Right lobe of liver (tissue), 6 donors: ENCODE results near the gene IGFALS. TPM values are rescaled to one million over a fixed set of nuclear protein-coding genes. Genes with fewer than 3 reads are reported as not detected.

Experiments
- ATAC-seq, 4 donors: fragments of 200-7000 bp; cut with Tn5 transposase; one replicate each; pipeline ENCODE4 v1.9.1; 2020; ENCODE audit warnings: mild to moderate bottlenecking in 4 of 4, moderate library complexity in 4 of 4
- DNase-seq, 3 donors: peaks; one replicate each; pipeline ENCODE4 v3.0.0-alpha.2; 2020
- H3K27ac ChIP-seq, 3 donors: fragments of 200-600 bp; one replicate each; pipeline ENCODE4 v1.8.0; 2022
- H3K27me3 ChIP-seq, 2 donors: fragments of 200-600 bp; one replicate each; pipeline ENCODE4 v1.8.0; 2022
- H3K36me3 ChIP-seq, 4 donors: fragments of 200-600 bp; sonication (generic) in 1 of 4; one replicate each; pipeline versions ENCODE4 v1.5.1 to v1.8.0; 2017 to 2022; ENCODE audit warnings: control low read depth in 1 of 4
- H3K4me1 ChIP-seq, 4 donors: fragments of 200-600 bp; sonication (generic) in 1 of 4; one replicate each; pipeline versions ENCODE4 v1.5.1 to v1.8.0; 2017 to 2022; ENCODE audit warnings: control low read depth in 1 of 4
- H3K4me3 ChIP-seq, 3 donors: fragments of 200-600 bp; one replicate each; pipeline ENCODE4 v1.8.0; 2022
- H3K9me3 ChIP-seq, 4 donors: fragments of 200-600 bp; sonication (generic) in 1 of 4; one replicate each; pipeline versions ENCODE4 v1.5.1 to v1.8.0; 2017 to 2022; ENCODE audit warnings: control low read depth in 1 of 4
- POLR2A ChIP-seq: fragments of 450-650 bp; IDR thresholded peaks from one replicate; pipeline ENCODE4 v1.6.1; 2017; ENCODE audit warnings: antibody characterized with exemption, mild to moderate bottlenecking
- WGBS: methylation state at CpG from one replicate; pipeline ENCODE4 v1.1.6; 2018; ENCODE audit warnings: low coverage, low lambda C conversion rate; ENCODE audit not compliant: insufficient coverage; ENCODE audit errors: missing lambda C conversion rate; 5-methylcytosine and 5-hydroxymethylcytosine counted together
- intact Hi-C, 2 donors: fragments of 100-400 bp; cut with DNase I; formaldehyde crosslinking; loops; one replicate each; pipeline versions ENCODE4 v1.11.2 to v1.14.1; 2022
- long read RNA-seq: library from polyadenylated mRNA; unstranded; transcript quantifications from one replicate; pipeline ENCODE4 v2.0.0, GENCODE V29; 2019
- total RNA-seq, 6 experiments: library from RNA; depleted of rRNA in 2 of 6; stranded (reverse); fragments of >200 nt in 2 of 6; fragmentation: NEBNext Ultra II Directional in 3 of 6; extraction: Animal tissue kit (Norgen Biotek cat#: 25700) in 3 of 6; gene quantifications; one replicate each; pipeline versions ENCODE4 v1.1.0 to v1.2.4, GENCODE V29; 2016 to 2023
- TF ChIP-seq, protein P1 (sequence below), 4 donors: fragments of 200-600 bp in 3 of 4; fragments of 450-650 bp in 1 of 4; IDR thresholded peaks; one replicate each; pipeline versions ENCODE4 v1.5.1 to v1.8.0; 2016 to 2022; ENCODE audit warnings: antibody characterized with exemption in 4 of 4, mild to moderate bottlenecking in 2 of 4
- donor health status: DM: no; HTN: yes; CAD: no.
- donor health status: DM: no; HTN: no; CAD: no.
- donor health status: DM: no; HTN: no; CAD: no.
- donor health status: DM: no; HTN: yes; CAD: no.
- donor health status: DM: no; HTN: yes; CAD: no.

The IGFALS gene
- 100 to 1,000 TPM in 1 of 6 experiments, 10 to 100 TPM in 5; 38.7 to 124 (median 85.3) TPM for total RNA-seq
- long read RNA-seq, transcript IGFALS-201 (2 exons, 2,116 nt), result major isoform, 26 of 27 reads
- long read RNA-seq, partial matches to known transcripts, result 0 of 27 reads
- long read RNA-seq, other reads (novel, unspliced or antisense), result 0 of 27 reads

DNA sequence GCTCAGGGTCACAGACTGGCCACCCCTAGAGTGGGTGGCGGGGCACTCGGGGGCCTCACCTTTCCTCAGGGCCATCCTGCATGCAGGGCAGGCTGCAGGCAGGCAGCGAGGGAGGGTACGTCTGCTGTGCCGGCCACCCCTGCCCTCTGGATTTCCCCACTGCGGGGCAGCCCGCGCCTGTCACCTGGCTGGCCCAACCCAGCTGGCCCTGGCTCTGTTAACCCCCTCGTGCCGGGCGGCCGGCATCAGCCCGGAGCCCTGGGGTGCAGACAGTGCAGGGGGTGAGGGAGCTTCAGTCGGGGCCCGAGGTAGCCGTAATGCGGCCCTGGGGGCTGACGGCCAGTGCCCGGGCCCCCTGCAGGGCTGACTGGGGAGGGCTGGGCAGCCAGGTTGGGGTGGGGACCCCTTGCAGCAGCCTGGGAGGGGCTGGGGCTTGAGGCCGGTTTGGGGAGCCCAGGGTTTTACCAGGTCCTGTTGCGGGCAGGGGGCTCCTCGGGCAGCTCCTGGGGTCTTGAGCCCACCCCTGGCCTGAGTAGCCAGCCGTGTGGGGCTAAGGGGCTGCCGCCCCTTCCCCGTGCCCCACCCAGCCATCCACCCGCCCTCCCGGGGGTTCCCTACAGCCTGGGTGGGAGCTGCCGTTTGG lies at the start of gene IGFALS:
Gene IGFALS, minus strand, starts transcription at position 128 of the 643 bp plus-strand sequence. Its CDS starts 53 bp downstream, at position 75.
- DNase-seq (peak; percentile 83 to 89 (median 89)), ATAC-seq (peak; percentile 77 to 80 (median 79))
- Histone ChIP-seq H3K27me3 (no peaks in the 10 kb centered on the region), H3K4me1 (peaks cover 0 to 38% (median 6%) of the 10 kb centered on the region in 4 donors), H3K4me3 (peak within 1 kb of the TSS; percentile 45 to 74 (median 73)), H3K27ac (peak within 1 kb of the TSS; percentile 47 to 78 (median 73)), H3K9me3 (no peaks in the 10 kb centered on the region), H3K36me3 (peaks cover 0 to 14% (median 6%) of the 10 kb centered on the region in 4 donors)
- intact Hi-C loops, result no loop called here
- TF ChIP-seq, protein P1, sequence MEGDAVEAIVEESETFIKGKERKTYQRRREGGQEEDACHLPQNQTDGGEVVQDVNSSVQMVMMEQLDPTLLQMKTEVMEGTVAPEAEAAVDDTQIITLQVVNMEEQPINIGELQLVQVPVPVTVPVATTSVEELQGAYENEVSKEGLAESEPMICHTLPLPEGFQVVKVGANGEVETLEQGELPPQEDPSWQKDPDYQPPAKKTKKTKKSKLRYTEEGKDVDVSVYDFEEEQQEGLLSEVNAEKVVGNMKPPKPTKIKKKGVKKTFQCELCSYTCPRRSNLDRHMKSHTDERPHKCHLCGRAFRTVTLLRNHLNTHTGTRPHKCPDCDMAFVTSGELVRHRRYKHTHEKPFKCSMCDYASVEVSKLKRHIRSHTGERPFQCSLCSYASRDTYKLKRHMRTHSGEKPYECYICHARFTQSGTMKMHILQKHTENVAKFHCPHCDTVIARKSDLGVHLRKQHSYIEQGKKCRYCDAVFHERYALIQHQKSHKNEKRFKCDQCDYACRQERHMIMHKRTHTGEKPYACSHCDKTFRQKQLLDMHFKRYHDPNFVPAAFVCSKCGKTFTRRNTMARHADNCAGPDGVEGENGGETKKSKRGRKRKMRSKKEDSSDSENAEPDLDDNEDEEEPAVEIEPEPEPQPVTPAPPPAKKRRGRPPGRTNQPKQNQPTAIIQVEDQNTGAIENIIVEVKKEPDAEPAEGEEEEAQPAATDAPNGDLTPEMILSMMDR (IDR thresholded peaks at IDR 0.05), result no peak
- no peak for TF ChIP-seq POLR2A
- no CpG with 5 or more reads among the region's 28 CpGs for WGBS

DNA sequence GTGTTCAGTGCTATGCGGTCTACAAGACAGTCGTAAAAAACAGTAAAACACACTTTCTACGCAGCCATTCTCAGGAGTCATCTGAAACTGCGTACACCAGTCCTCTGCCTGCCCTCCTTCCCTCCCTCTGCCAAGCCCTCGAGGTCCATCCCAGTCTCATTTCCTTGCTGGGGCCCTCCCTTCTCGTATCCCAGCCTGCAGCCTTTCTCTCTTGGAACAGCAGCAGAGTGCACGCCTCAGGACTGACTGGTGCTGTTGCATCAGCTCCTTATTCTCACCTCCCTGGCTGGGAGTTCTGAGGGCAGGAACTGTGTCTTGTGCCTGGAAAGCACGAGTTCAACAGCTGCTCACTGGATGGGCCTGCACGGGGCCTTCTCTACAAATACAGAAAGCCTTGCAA lies 46.0 kb upstream of the IGFALS start:
- H3K4me3 ChIP-seq, result no peak overlapping the region
- H3K27me3 ChIP-seq, result no peaks in the 10 kb centered on the region
- no peaks in the 10 kb centered on the region for H3K4me1 ChIP-seq
- intact Hi-C loops, result no loop called here
- H3K27ac ChIP-seq, result no peak overlapping the region
- WGBS, result 66% methylated on average over 9 of the region's 9 CpGs
- DNase-seq, result no peak
- no peaks in the 10 kb centered on the region for H3K36me3 ChIP-seq
- no peaks in the 10 kb centered on the region for H3K9me3 ChIP-seq
- TF ChIP-seq, protein P1 (IDR thresholded peaks at IDR 0.05), result no peak
- ATAC-seq, result no peak

DNA sequence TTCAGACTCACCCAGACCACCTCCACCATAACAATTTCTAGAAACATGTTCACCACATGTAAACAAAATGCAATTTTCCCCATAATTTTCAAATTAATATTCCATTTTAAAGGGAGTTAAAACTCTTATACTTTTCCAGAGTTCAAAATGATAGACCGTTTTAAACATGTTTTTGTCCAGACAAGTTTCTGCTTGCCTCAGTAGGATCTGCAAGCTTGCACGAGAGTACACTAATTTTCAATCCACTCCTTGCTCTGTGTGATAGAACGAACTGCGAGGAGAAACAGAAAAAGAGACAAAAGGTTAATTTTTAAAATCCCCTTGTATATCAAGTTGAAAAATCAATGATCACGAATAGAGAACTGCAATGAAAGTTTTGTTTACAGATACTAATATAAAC lies 40.6 kb upstream of the IGFALS start:
- WGBS, result 33% methylated on average over 5 of the region's 5 CpGs
- no peak for ATAC-seq
- no peaks in the 10 kb centered on the region for H3K9me3 ChIP-seq
- no peak overlapping the region for H3K4me3 ChIP-seq
- no peaks in the 10 kb centered on the region for H3K27me3 ChIP-seq
- H3K27ac ChIP-seq, result no peak overlapping the region
- TF ChIP-seq, protein P1 (IDR thresholded peaks at IDR 0.05), result no peak
- TF ChIP-seq POLR2A, result no peak
- DNase-seq, result no peak
- no peaks in the 10 kb centered on the region for H3K36me3 ChIP-seq
- H3K4me1 ChIP-seq, result peaks cover 0 to 46% (median 8%) of the 10 kb centered on the region in 4 donors
- intact Hi-C loops, result no loop called here

DNA sequence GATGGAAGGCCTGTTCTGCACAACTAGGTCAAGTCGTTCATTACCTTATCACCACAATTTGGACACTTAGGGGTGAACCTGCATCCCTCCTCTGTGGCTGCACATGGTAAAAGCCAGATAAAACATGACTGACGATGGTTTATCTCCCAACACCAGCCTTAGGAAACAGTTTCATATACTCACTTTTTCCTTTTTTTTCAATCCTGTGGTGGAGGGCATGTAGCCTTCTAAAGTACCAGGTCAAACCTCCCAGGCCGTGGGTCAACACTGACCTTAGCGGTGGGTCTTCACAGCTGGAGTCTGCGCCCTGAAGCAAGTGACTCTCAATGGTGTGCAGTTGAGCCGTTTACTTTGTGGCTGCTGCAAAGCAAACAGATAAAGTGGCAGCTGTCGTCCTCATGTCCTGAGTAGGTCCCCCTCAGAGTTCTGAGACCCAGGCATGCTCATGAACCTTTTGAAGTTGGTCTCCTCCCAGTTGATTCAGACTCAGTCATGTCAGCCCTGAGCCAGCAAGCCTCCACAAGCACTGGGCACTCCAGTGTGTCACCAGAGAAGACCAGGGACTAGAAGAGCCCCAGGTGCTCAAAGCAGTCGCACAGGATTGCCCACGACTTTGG lies 39.4 kb upstream of the IGFALS start:
- Histone ChIP-seq H3K27me3 (no peaks in the 10 kb centered on the region), H3K4me3 (no peak overlapping the region), H3K36me3 (no peaks in the 10 kb centered on the region), H3K9me3 (no peaks in the 10 kb centered on the region), H3K4me1 (peaks cover 0 to 55% (median 8%) of the 10 kb centered on the region in 4 donors), H3K27ac (no peak overlapping the region)
- WGBS, result 28% methylated on average over 8 of the region's 9 CpGs
- ATAC-seq, result no peak
- no peak for TF ChIP-seq POLR2A
- TF ChIP-seq, protein P1 (IDR thresholded peaks at IDR 0.05), result no peak
- intact Hi-C loops, result no loop called here
- no peak for DNase-seq
